ENCODE data around the gene CAMTA1. TPM values are rescaled to one million over a fixed set of nuclear protein-coding genes. Genes with fewer than 3 reads are reported as not detected.
A peak's percentile ranks its signal among the peaks of the same experiment; 100 is the strongest.

The CAMTA1 gene
- total and polyA plus RNA-seq, 4 donors, result 48.1 to 140 (median 52.3) TPM

- no peak for TF ChIP-seq CTCF (IDR thresholded peaks at IDR 0.05; ENCODE audit: control extremely low read depth, extremely low read depth)
- Histone ChIP-seq H3K4me1 (ENCODE audit: control insufficient read depth in 5 of 5, insufficient read depth in 5 of 5, low read length in 5 of 5) (peaks cover 0 to 10% (median 0%) of the 10 kb centered on the region in 5 donors), H3K27me3 (ENCODE audit: control insufficient read depth in 3 of 3, insufficient read depth in 3 of 3, low read length in 2 of 3) (no peaks in the 10 kb centered on the region), H3K9me3 (ENCODE audit: control insufficient read depth in 4 of 4, insufficient read depth in 3 of 4, low read length in 3 of 4) (no peaks in the 10 kb centered on the region), H3K27ac (ENCODE audit: low read depth in 1 of 2, low read length in 1 of 2) (no peak overlapping the region), H3K4me3 (no peak overlapping the region), H3K36me3 (ENCODE audit: control insufficient read depth in 4 of 4, insufficient read depth in 4 of 4, low read length in 4 of 4) (no peaks in the 10 kb centered on the region), H3K9ac (ENCODE audit: insufficient read depth in 1 of 2, low read length in 2 of 2) (no peak overlapping the region)
- no peak for DNase-seq
- 80 to 82% methylated on average over 10 of the region's 10 CpGs for WGBS, 2 donors
- ATAC-seq (ENCODE audit: insufficient read depth, low FRiP score), result no peak
These were observed 562.8 kb downstream of the CAMTA1 start for GRCh38 chr1:7348073-7348472.

GRCh38 chr1:7348580-7348979 lies 563.3 kb downstream of the CAMTA1 start:
- no peak overlapping the region for H3K4me3 ChIP-seq

GRCh38 chr1:7350804-7351203 lies 565.5 kb downstream of the CAMTA1 start:
- H3K27me3 ChIP-seq (ENCODE audit: control insufficient read depth in 3 of 3, insufficient read depth in 3 of 3, low read length in 2 of 3), result no peaks in the 10 kb centered on the region
- TF ChIP-seq CTCF (IDR thresholded peaks at IDR 0.05; ENCODE audit: control extremely low read depth, extremely low read depth), result no peak
- no peaks in the 10 kb centered on the region for H3K9me3 ChIP-seq (ENCODE audit: control insufficient read depth in 4 of 4, insufficient read depth in 3 of 4, low read length in 3 of 4)
- H3K27ac ChIP-seq (ENCODE audit: low read depth in 1 of 2, low read length in 1 of 2), result no peak overlapping the region
- no peak overlapping the region for H3K9ac ChIP-seq (ENCODE audit: insufficient read depth in 1 of 2, low read length in 2 of 2)
- H3K36me3 ChIP-seq (ENCODE audit: control insufficient read depth in 4 of 4, insufficient read depth in 4 of 4, low read length in 4 of 4), result no peaks in the 10 kb centered on the region
- H3K4me3 ChIP-seq, result no peak overlapping the region
- WGBS, 2 donors, result 86 to 95% methylated on average over 8 of the region's 8 CpGs
- ATAC-seq (ENCODE audit: insufficient read depth, low FRiP score) (no peak), DNase-seq (no peak)
- H3K4me1 ChIP-seq (ENCODE audit: control insufficient read depth in 5 of 5, insufficient read depth in 5 of 5, low read length in 5 of 5), result peaks cover 0 to 10% (median 0%) of the 10 kb centered on the region in 5 donors

More at GRCh38 chr1:7348580-7348979, 563.3 kb downstream of the CAMTA1 start:
- WGBS, 2 donors, result 79 to 84% methylated on average over 10 of the region's 10 CpGs
- no peak overlapping the region for H3K9ac ChIP-seq (ENCODE audit: insufficient read depth in 1 of 2, low read length in 2 of 2)
- H3K4me1 ChIP-seq (ENCODE audit: control insufficient read depth in 5 of 5, insufficient read depth in 5 of 5, low read length in 5 of 5), result peaks cover 0 to 10% (median 0%) of the 10 kb centered on the region in 5 donors
- no peak for TF ChIP-seq CTCF (IDR thresholded peaks at IDR 0.05; ENCODE audit: control extremely low read depth, extremely low read depth)
- H3K36me3 ChIP-seq (ENCODE audit: control insufficient read depth in 4 of 4, insufficient read depth in 4 of 4, low read length in 4 of 4), result no peaks in the 10 kb centered on the region
- DNase-seq, result no peak
- ATAC-seq (ENCODE audit: insufficient read depth, low FRiP score), result no peak
- H3K27ac ChIP-seq (ENCODE audit: low read depth in 1 of 2, low read length in 1 of 2), result no peak overlapping the region
- H3K9me3 ChIP-seq (ENCODE audit: control insufficient read depth in 4 of 4, insufficient read depth in 3 of 4, low read length in 3 of 4), result no peaks in the 10 kb centered on the region
- H3K27me3 ChIP-seq (ENCODE audit: control insufficient read depth in 3 of 3, insufficient read depth in 3 of 3, low read length in 2 of 3), result no peaks in the 10 kb centered on the region

- no peak overlapping the region for H3K27ac ChIP-seq (ENCODE audit: low read depth in 1 of 2, low read length in 1 of 2)
- no peaks in the 10 kb centered on the region for H3K36me3 ChIP-seq (ENCODE audit: control insufficient read depth in 4 of 4, insufficient read depth in 4 of 4, low read length in 4 of 4)
- WGBS, 2 donors, result 79 to 90% methylated on average over 13 of the region's 13 CpGs
- TF ChIP-seq CTCF (IDR thresholded peaks at IDR 0.05; ENCODE audit: control extremely low read depth, extremely low read depth), result no peak
- DNase-seq, result peak in 2 of 3 donors; percentile 40 to 61
- no peaks in the 10 kb centered on the region for H3K9me3 ChIP-seq (ENCODE audit: control insufficient read depth in 4 of 4, insufficient read depth in 3 of 4, low read length in 3 of 4)
- no peaks in the 10 kb centered on the region for H3K27me3 ChIP-seq (ENCODE audit: control insufficient read depth in 3 of 3, insufficient read depth in 3 of 3, low read length in 2 of 3)
- H3K4me1 ChIP-seq (ENCODE audit: control insufficient read depth in 5 of 5, insufficient read depth in 5 of 5, low read length in 5 of 5), result peaks cover 0 to 10% (median 0%) of the 10 kb centered on the region in 5 donors
- no peak overlapping the region for H3K4me3 ChIP-seq
- ATAC-seq (ENCODE audit: insufficient read depth, low FRiP score), result no peak
- no peak overlapping the region for H3K9ac ChIP-seq (ENCODE audit: insufficient read depth in 1 of 2, low read length in 2 of 2)
These were observed 566.4 kb downstream of the CAMTA1 start for GRCh38 chr1:7351649-7352048.

Data from lung (tissue), 12 donors.